GM13976 (cell line): Measurements from ENCODE around the gene APOB.

Experiments used
- DNase-seq: peaks from one replicate; pipeline ENCODE4 v3.0.0; 2012; ENCODE audit warnings: low spot score
- CTCF ChIP-seq: IDR thresholded peaks from 2 replicates; pipeline ENCODE4 v1.5.1; 2012; ENCODE audit warnings: borderline replicate concordance, mild to moderate bottlenecking; ENCODE audit not compliant: insufficient read depth; ENCODE audit errors: extremely low read depth, missing control alignments, control extremely low read depth
- in situ Hi-C: fragments of 300-500 bp; cut with MboI; formaldehyde crosslinking; loops from one replicate; pipeline ENCODE4 v1.12.0; 2022; ENCODE audit warnings: low sequenced_read_pairs, mixed read lengths, inconsistent platforms; ENCODE audit not compliant: unreplicated experiment

Gene APOB

GRCh38 chr2:21041943-21042707 lies 1.7 kb downstream of the APOB start:
- DNase-seq: no peak
- in situ Hi-C loops: loop anchor here (25.0 kb wide), 1 partner anchor 270 kb away; no protein-coding TSS in a partner anchor
- TF ChIP-seq CTCF: no peak

GRCh38 chr2:21041462-21041861 lies 2.4 kb downstream of the APOB start:
- in situ Hi-C loops: loop anchor here (25.0 kb wide), 1 partner anchor 271 kb away; no protein-coding TSS in a partner anchor
- DNase-seq: no peak
- no peak for TF ChIP-seq CTCF

GRCh38 chr2:21040468-21041377 lies 3.1 kb downstream of the APOB start:
- in situ Hi-C loops: loop anchor here (25.0 kb wide), 1 partner anchor 272 kb away; no protein-coding TSS in a partner anchor
- DNase-seq: no peak
- no peak for TF ChIP-seq CTCF

GRCh38 chr2:21039979-21040467 lies 3.9 kb downstream of the APOB start:
- DNase-seq: no peak
- TF ChIP-seq CTCF: no peak
- in situ Hi-C loops: loop anchor here (25.0 kb wide), 1 partner anchor 272 kb away; no protein-coding TSS in a partner anchor

- in situ Hi-C loops: loop anchor here (25.0 kb wide), 1 partner anchor 273 kb away; no protein-coding TSS in a partner anchor
- DNase-seq: no peak
- TF ChIP-seq CTCF: no peak
Observed at GRCh38 chr2:21039080-21039556, 4.8 kb downstream of the APOB start.
